Spleen (tissue), 11 donors: ENCODE data around the gene RAN. TPM values are rescaled to one million over a fixed set of nuclear protein-coding genes. Genes with fewer than 3 reads are reported as not detected.
"Not testable (repeated sequence)": the region's sequence is repeated elsewhere in the genome, so short reads cannot be mapped to it uniquely, and the experiment has no call there.

Experiments
- DNase-seq: peaks from one replicate; pipeline ENCODE4 v3.0.0-alpha.2; 2020
- H3K27ac ChIP-seq, 8 donors: fragments of 200-600 bp; sonication (generic) in 7 of 8; 1 replicate in 4 of 8; 2 replicates in 4 of 8; pipeline versions ENCODE4 v1.5.0 to v1.8.0; 2016 to 2021; ENCODE audit warnings: inconsistent platforms in 4 of 8, mild to moderate bottlenecking in 4 of 8, moderate library complexity in 1 of 8
- H3K27me3 ChIP-seq, 7 donors: fragments of 200-600 bp; sonication (generic) in 6 of 7; replicated peaks in 1 of 7; 1 replicate in 4 of 7; 2 replicates in 3 of 7; pipeline versions ENCODE4 v1.5.0 to v1.8.0; 2016 to 2021; ENCODE audit warnings: inconsistent platforms in 3 of 7, mild to moderate bottlenecking in 1 of 7
- H3K36me3 ChIP-seq, 6 donors: fragments of 200-600 bp; sonication (generic) in 5 of 6; 1 replicate in 4 of 6; 2 replicates in 2 of 6; pipeline versions ENCODE4 v1.5.0 to v1.8.0; 2016 to 2021; ENCODE audit warnings: inconsistent platforms in 2 of 6
- H3K4me1 ChIP-seq, 6 donors: fragments of 200-600 bp; sonication (generic) in 5 of 6; 1 replicate in 3 of 6; 2 replicates in 3 of 6; pipeline versions ENCODE4 v1.5.0 to v1.8.0; 2016 to 2021; ENCODE audit warnings: inconsistent platforms in 3 of 6
- H3K4me3 ChIP-seq, 8 donors: fragments of 200-600 bp; sonication (generic) in 7 of 8; 1 replicate in 4 of 8; 2 replicates in 4 of 8; pipeline versions ENCODE4 v1.5.0 to v1.8.0; 2016 to 2021; ENCODE audit warnings: inconsistent platforms in 4 of 8, mild to moderate bottlenecking in 4 of 8, moderate library complexity in 2 of 8
- H3K9me3 ChIP-seq, 8 donors: fragments of 200-600 bp; sonication (generic) in 7 of 8; 1 replicate in 4 of 8; 2 replicates in 4 of 8; pipeline versions ENCODE4 v1.5.0 to v1.8.0; 2016 to 2021; ENCODE audit warnings: inconsistent platforms in 4 of 8
- POLR2A ChIP-seq, 3 donors: fragments of 450-650 bp; IDR thresholded peaks; one replicate each; pipeline ENCODE4 v1.5.1; 2017; ENCODE audit warnings: antibody characterized with exemption in 3 of 3, mild to moderate bottlenecking in 1 of 3
- POLR2AphosphoS5 ChIP-seq, 3 donors: sonication (generic); formaldehyde crosslinking; IDR thresholded peaks; one replicate each; pipeline ENCODE4 v1.5.1; 2017; ENCODE audit warnings: antibody characterized with exemption in 3 of 3
- WGBS, 5 donors: extraction: QIAGEN DNeasy Blood & Tissue Kit in 3 of 5; methylation state at CpG; one replicate each; pipeline versions ENCODE4 v1.1.5 to v1.1.7; 2013 to 2018; 5-methylcytosine and 5-hydroxymethylcytosine counted together
- intact Hi-C: fragments of 100-400 bp; cut with DNase I; formaldehyde crosslinking; loops from one replicate; pipeline ENCODE4 v1.15.0; 2023; ENCODE audit warnings: low total_unique reads
- polyA plus RNA-seq, 3 donors: library from polyadenylated mRNA; stranded (reverse); fragments of 200-250 nt; gene quantifications; one replicate each; pipeline ENCODE4 v1.2.1, GENCODE V29; 2013
- total RNA-seq, 7 donors: library from RNA; depleted of rRNA in 3 of 7; stranded (reverse); fragments of >200 nt in 3 of 7; fragmentation: NEBNext Ultra II Directional in 4 of 7; extraction: Animal tissue kit (Norgen Biotek cat#: 25700) in 4 of 7; gene quantifications; one replicate each; pipeline versions ENCODE4 v1.1.0 to v1.2.1, GENCODE V29; 2016 to 2021
- TF ChIP-seq, protein P1 (sequence below), 11 experiments: fragments of 200-600 bp in 7 of 11; fragments of 450-650 bp in 4 of 11; sonication (generic) in 4 of 11; IDR thresholded peaks in 8 of 11; conservative IDR thresholded peaks in 3 of 11; 1 replicate in 7 of 11; 2 replicates in 4 of 11; pipeline versions ENCODE4 v1.4.0 to v1.8.0; 2016 to 2021; ENCODE audit warnings: antibody characterized with exemption in 11 of 11, inconsistent platforms in 4 of 11, mild to moderate bottlenecking in 1 of 11
- donor health status: healthy with polysubstance abuse.
- donor health status: DM: no; HTN: no; CAD: no; lungs with moderate emphysema.
- donor health status: DM: no; HTN: no; CAD: no.
- donor health status: Bipolar disorder and iron deficiency.
- donor health status: healthy.
- donor health status: DM: no; HTN: no; CAD: no.
- donor health status: DM: yes; HTN: yes; CAD: no.

Gene RAN
- total and polyA plus RNA-seq, 10 donors: 128 to 423 (median 293) TPM

DNA sequence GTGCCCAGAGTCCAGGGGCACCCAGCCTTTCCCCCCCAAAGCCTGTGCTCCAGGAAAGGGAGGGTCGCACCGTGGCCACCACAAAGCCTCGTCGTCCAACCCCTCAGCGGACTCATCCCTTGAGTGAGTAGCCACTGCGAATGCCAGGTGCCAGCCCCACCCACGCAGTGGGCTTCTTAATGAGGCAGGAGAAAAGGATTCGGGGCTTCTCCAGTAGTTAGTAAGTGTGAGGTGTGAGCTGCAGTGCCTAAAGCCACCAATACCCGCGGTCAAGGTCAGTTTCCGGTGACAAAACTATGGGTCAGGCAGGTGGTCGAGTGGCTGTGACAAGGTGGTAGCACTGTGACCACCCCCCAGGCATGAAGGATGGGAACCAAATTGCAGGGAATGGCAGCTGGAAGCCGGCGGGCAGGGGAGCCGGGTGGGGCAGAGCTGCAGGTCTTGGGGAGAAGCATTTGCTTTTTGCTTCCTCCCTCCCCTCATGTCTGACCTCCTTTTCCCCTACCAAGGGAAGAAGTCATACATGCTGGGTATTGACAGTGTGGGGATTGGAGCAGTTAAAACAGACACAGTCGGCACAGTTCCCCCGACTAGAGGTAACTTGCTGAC is 8.0 kb downstream of the RAN start:
- peak; percentile 78 for DNase-seq
- TF ChIP-seq POLR2A (IDR thresholded peaks at IDR 0.05) (no peak), POLR2AphosphoS5 (IDR thresholded peaks at IDR 0.05) (peak in 1 of 3 donors; percentile 40)
- H3K27me3 ChIP-seq: no peaks in the 10 kb centered on the region
- WGBS, 5 donors: 61 to 75% (median 66%) methylated on average over 17 of the region's 17 CpGs
- H3K27ac ChIP-seq: peak overlapping the region in 5 of 8 donors; percentile 31 to 75 (median 67)
- H3K9me3 ChIP-seq: no peaks in the 10 kb centered on the region
- intact Hi-C loops: no loop called here
- peaks cover 0 to 45% (median 18%) of the 10 kb centered on the region in 6 donors for H3K4me1 ChIP-seq
- peaks cover 3 to 32% (median 29%) of the 10 kb centered on the region in 6 donors for H3K36me3 ChIP-seq
- H3K4me3 ChIP-seq: peak overlapping the region in 6 of 8 donors; percentile 7 to 63 (median 25)

DNA sequence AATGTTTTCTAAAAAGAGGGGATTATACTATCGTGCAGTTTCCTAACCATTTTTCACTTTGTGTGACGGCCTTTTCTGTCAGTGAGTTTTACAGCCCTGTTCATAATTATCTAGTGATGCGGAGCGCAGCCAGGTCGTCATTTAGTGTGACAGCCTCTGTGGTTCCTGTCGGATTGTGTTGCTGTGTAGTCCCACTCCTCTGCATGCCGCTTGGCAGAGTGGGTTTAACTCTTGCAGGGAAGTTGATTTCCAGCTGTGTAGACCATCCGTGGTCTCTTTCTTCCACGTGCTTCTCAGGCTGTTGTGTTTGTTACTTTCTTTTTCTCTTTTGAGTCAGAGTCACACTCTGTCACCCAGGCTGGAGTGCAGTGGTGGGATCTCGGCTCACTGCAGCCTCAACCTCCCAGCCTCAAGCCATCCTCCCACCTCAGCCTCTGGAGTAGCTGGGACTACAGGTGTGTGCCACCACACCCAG is 8.6 kb downstream of the RAN start:
- Histone ChIP-seq H3K9me3 (no peaks in the 10 kb centered on the region), H3K27ac (peak overlapping the region in 5 of 8 donors; percentile 31 to 75 (median 67)), H3K36me3 (peaks cover under 1 to 26% (median 24%) of the 10 kb centered on the region in 6 donors), H3K4me1 (peaks cover 0 to 40% (median 17%) of the 10 kb centered on the region in 6 donors), H3K4me3 (peak overlapping the region in 7 of 8 donors; percentile 19 to 63 (median 25)), H3K27me3 (no peaks in the 10 kb centered on the region)
- no peak for DNase-seq
- WGBS, 5 donors: 19 to 30% (median 24%) methylated on average over 10 of the region's 10 CpGs
- TF ChIP-seq POLR2AphosphoS5 (IDR thresholded peaks at IDR 0.05) (no peak), POLR2A (IDR thresholded peaks at IDR 0.05) (no peak)
- TF ChIP-seq, protein P1, sequence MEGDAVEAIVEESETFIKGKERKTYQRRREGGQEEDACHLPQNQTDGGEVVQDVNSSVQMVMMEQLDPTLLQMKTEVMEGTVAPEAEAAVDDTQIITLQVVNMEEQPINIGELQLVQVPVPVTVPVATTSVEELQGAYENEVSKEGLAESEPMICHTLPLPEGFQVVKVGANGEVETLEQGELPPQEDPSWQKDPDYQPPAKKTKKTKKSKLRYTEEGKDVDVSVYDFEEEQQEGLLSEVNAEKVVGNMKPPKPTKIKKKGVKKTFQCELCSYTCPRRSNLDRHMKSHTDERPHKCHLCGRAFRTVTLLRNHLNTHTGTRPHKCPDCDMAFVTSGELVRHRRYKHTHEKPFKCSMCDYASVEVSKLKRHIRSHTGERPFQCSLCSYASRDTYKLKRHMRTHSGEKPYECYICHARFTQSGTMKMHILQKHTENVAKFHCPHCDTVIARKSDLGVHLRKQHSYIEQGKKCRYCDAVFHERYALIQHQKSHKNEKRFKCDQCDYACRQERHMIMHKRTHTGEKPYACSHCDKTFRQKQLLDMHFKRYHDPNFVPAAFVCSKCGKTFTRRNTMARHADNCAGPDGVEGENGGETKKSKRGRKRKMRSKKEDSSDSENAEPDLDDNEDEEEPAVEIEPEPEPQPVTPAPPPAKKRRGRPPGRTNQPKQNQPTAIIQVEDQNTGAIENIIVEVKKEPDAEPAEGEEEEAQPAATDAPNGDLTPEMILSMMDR (IDR thresholded peaks at IDR 0.05 in 8 of 11, conservative IDR thresholded peaks at IDR 0.05 in 3 of 11): no peak
- intact Hi-C loops: no loop called here

DNA sequence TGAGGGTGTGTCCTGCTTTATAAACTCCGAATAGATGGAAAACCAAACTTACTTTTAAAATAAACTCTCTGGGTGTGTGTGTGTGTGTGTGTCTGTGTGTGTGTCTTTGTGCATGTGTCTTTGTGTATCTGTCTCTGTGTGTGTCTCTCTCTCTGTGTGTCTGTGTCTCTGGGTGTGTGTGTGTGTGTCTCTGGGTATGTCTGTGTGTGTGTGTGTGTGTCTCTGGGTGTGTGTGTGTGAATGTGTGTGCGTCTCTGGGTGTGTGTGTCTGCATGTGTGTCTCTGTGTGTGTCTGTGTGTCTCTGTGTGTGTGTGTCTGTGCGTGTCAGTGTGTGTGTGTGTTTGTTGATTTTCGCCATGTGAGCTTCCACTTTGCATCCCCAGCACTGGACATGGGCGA is 9.2 kb downstream of the RAN start:
- 89 to 94% (median 90%) methylated on average over 5 of the region's 5 CpGs for WGBS, 5 donors
- TF ChIP-seq POLR2AphosphoS5 (IDR thresholded peaks at IDR 0.05) (no peak), POLR2A (IDR thresholded peaks at IDR 0.05) (no peak)
- Histone ChIP-seq H3K36me3 (peaks cover 0 to 20% (median 18%) of the 10 kb centered on the region in 6 donors), H3K27me3 (no peaks in the 10 kb centered on the region), H3K4me1 (peaks cover 0 to 34% (median 17%) of the 10 kb centered on the region in 6 donors), H3K9me3 (no peaks in the 10 kb centered on the region), H3K4me3 (peak overlapping the region in 2 of 8 donors; percentile 25 to 63), H3K27ac (peak overlapping the region in 2 of 8 donors; percentile 68 to 75)
- DNase-seq: no peak
- intact Hi-C loops: no loop called here

DNA sequence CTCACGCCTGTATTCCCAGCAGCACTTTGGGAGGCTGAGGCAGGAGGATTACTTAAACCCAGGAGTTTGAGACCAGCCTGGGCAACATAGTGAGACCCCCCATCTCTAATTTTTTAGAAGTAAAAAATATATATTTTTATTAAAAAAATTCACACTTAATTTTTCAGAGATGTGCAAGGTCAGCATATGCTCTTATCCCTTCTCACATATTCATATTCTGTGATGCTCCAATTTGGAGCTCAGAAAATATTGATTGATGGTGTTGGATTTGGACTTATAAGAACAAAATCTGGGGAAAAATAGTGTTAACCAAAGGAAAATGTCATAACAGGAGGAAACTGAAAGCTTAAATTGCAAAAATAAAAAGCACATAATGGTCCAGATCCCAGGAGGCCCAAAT is 9.7 kb downstream of the RAN start:
- intact Hi-C loops: no loop called here
- Histone ChIP-seq H3K27me3 (no peaks in the 10 kb centered on the region), H3K36me3 (peaks cover 0 to 15% (median 13%) of the 10 kb centered on the region in 6 donors), H3K4me1 (peaks cover 0 to 31% (median 17%) of the 10 kb centered on the region in 6 donors), H3K4me3 (no peak overlapping the region), H3K9me3 (no peaks in the 10 kb centered on the region), H3K27ac (no peak overlapping the region)
- 90 to 100% (median 97%) methylated on average over 1 of the region's 1 CpG for WGBS, 5 donors
- TF ChIP-seq POLR2A (IDR thresholded peaks at IDR 0.05) (no peak), POLR2AphosphoS5 (IDR thresholded peaks at IDR 0.05) (no peak)
- TF ChIP-seq, protein P1 (IDR thresholded peaks at IDR 0.05 in 8 of 11, conservative IDR thresholded peaks at IDR 0.05 in 3 of 11): no peak
- no peak for DNase-seq

DNA sequence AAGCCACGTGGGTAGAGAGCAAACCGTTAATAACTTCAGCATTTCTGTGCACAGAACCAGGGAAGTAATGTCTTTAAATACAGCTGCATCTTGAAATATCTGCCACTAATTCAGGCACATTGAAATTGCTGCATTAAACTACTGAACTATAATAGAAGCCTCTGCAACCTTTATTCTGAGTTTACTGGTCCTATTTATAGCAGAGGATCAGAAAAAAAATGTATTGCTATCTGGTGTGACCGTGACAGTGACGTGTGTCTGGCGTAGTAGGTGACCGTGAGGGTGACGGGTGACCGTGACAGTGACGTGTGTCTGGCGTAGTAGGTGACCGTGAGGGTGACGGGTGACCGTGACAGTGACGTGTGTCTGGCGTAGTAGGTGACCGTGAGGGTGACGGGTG is 15.3 kb downstream of the RAN start:
- H3K4me1 ChIP-seq, H3K9me3 ChIP-seq, DNase-seq, H3K4me3 ChIP-seq, H3K27ac ChIP-seq, H3K36me3 ChIP-seq, H3K27me3 ChIP-seq, intact Hi-C loops: not testable (repeated sequence)
- WGBS, 5 donors: 86 to 93% (median 92%) methylated on average over 9 to 13 of the region's 17 CpGs
